GM19351 (cell line): ENCODE results near the gene LKAAEAR1.
"Not testable (repeated sequence)": the region's sequence is repeated elsewhere in the genome, so short reads cannot be mapped to it uniquely, and the experiment has no call there.

Experiments used
- ATAC-seq: cut with Tn5 transposase; IDR thresholded peaks from one replicate; pipeline ENCODE4 v1.9.1; 2021; ENCODE audit warnings: mild to moderate bottlenecking, moderate library complexity; ENCODE audit not compliant: unreplicated experiment

LKAAEAR1 gene

GRCh38 chr20:64083804-64084684 is at the start of gene LKAAEAR1:
LKAAEAR1 (minus strand) TSS chr20:64084398; CDS start chr20:64084219, 179 bp downstream.
- ATAC-seq: no peak

- no peak for ATAC-seq
Measured at GRCh38 chr20:64131406-64131805, 47.2 kb upstream of the LKAAEAR1 start.

- no peak for ATAC-seq
Measured at GRCh38 chr20:64130876-64131275, 46.7 kb upstream of the LKAAEAR1 start.

GRCh38 chr20:64130271-64130670 is 46.1 kb upstream of the LKAAEAR1 start:
- ATAC-seq: no peak

GRCh38 chr20:64129146-64129782 is 45.1 kb upstream of the LKAAEAR1 start:
- no peak for ATAC-seq

- not testable (repeated sequence) for ATAC-seq
Measured at GRCh38 chr20:64123517-64123916, 39.3 kb upstream of the LKAAEAR1 start.

GRCh38 chr20:64122927-64123326 is 38.7 kb upstream of the LKAAEAR1 start:
- ATAC-seq: not testable (repeated sequence)

GRCh38 chr20:64121586-64121985 is 37.4 kb upstream of the LKAAEAR1 start:
- no peak for ATAC-seq

- ATAC-seq: no peak
Measured at GRCh38 chr20:64119681-64120341, 35.6 kb upstream of the LKAAEAR1 start.

- no peak for ATAC-seq
Measured at GRCh38 chr20:64119301-64119680, 35.1 kb upstream of the LKAAEAR1 start.

- ATAC-seq: not testable (repeated sequence)
Measured at GRCh38 chr20:64117432-64117777, 33.2 kb upstream of the LKAAEAR1 start.

GRCh38 chr20:64116541-64117431 is 32.6 kb upstream of the LKAAEAR1 start:
- ATAC-seq: no peak

- no peak for ATAC-seq
Measured at GRCh38 chr20:64116016-64116415, 31.8 kb upstream of the LKAAEAR1 start.

GRCh38 chr20:64115171-64115911 is 31.1 kb upstream of the LKAAEAR1 start:
- no peak for ATAC-seq

GRCh38 chr20:64114356-64114971 is 30.3 kb upstream of the LKAAEAR1 start:
- ATAC-seq: no peak

- no peak for ATAC-seq
Measured at GRCh38 chr20:64113796-64114355, 29.7 kb upstream of the LKAAEAR1 start.

GRCh38 chr20:64113444-64113775 is 29.2 kb upstream of the LKAAEAR1 start:
- no peak for ATAC-seq

GRCh38 chr20:64112691-64113443 is 28.7 kb upstream of the LKAAEAR1 start:
- ATAC-seq: no peak
